Heart left ventricle (tissue), 13 donors: ENCODE results near the gene CAPG.

Experiments
- POLR2A ChIP-seq, 2 donors: fragments of 450-650 bp; IDR thresholded peaks; one replicate each; pipeline ENCODE4 v1.6.1; 2017; ENCODE audit warnings: antibody characterized with exemption in 2 of 2, mild to moderate bottlenecking in 2 of 2, moderate library complexity in 2 of 2
- TF ChIP-seq, protein P1 (sequence below), 12 donors: fragments of 200-600 bp; sonication (generic) in 4 of 12; IDR thresholded peaks; one replicate each; pipeline versions ENCODE4 v1.5.0 to v1.8.0; 2018 to 2022; ENCODE audit warnings: antibody characterized with exemption in 12 of 12, mild to moderate bottlenecking in 5 of 12
- donor health status: ischemic (EF 13 %, LVEDD 7.1; RV severe dilation, severe dysfunction).
- donor health status: DM: no; HTN: yes; CAD: no.
- donor health status: DM: no; HTN: no; CAD: no.
- donor health status: ischemic (EF 25% LVEDD 6.9; RV normal size, moderate dysfunction).
- donor health status: ischemic (EF 25% LVEDD 5.7; RV mildly dilated, moderate dysfunction).
- donor health status: ischemic (EF 35%, LVEDD 5.7; RV mildly dilated, moderate dysfunction).
- donor health status: nonischemic (EF 11% LVEDD 7.7; RV severe dilation, severe dysfunction).
- donor health status: DM: yes; HTN: yes; CAD: no.
- donor health status: PGD.
- donor health status: ischemic (EF 29% LVEDD 5.4; RV normal size, mild dysfunction).
- donor health status: nonischemic (EF 23%, LVEDD 6.1; RV moderate dilation, normal function).

- TF ChIP-seq, protein P1, sequence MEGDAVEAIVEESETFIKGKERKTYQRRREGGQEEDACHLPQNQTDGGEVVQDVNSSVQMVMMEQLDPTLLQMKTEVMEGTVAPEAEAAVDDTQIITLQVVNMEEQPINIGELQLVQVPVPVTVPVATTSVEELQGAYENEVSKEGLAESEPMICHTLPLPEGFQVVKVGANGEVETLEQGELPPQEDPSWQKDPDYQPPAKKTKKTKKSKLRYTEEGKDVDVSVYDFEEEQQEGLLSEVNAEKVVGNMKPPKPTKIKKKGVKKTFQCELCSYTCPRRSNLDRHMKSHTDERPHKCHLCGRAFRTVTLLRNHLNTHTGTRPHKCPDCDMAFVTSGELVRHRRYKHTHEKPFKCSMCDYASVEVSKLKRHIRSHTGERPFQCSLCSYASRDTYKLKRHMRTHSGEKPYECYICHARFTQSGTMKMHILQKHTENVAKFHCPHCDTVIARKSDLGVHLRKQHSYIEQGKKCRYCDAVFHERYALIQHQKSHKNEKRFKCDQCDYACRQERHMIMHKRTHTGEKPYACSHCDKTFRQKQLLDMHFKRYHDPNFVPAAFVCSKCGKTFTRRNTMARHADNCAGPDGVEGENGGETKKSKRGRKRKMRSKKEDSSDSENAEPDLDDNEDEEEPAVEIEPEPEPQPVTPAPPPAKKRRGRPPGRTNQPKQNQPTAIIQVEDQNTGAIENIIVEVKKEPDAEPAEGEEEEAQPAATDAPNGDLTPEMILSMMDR (IDR thresholded peaks at IDR 0.05), result no peak
- TF ChIP-seq POLR2A (IDR thresholded peaks at IDR 0.05), result no peak
Measured at GRCh38 chr2:85438201-85439024, 28.2 kb upstream of the CAPG start.
